DOHH2 (cell line): Measurements from ENCODE around the gene C22orf23.

Source experiments
- H3F3A ChIP-seq: fragments of 200-600 bp; sonication (generic), shearing (Covaris generic); 2 replicates; pipeline ENCODE4 v1.6.0; 2016; ENCODE audit warnings: antibody characterized with exemption, mild to moderate bottlenecking; ENCODE audit not compliant: control insufficient read depth, insufficient read depth
- H3K27ac ChIP-seq: fragments of 200-600 bp; sonication (generic); 2 replicates; pipeline ENCODE4 v1.5.1; 2014; ENCODE audit warnings: low read depth, mild to moderate bottlenecking, low read length, moderate library complexity
- H3K27me3 ChIP-seq: fragments of 200-600 bp; sonication (generic); 2 replicates; pipeline ENCODE4 v1.6.1; 2014; ENCODE audit warnings: mild to moderate bottlenecking, low read length, mixed read lengths; ENCODE audit not compliant: control insufficient read depth
- H3K36me3 ChIP-seq: fragments of 200-600 bp; sonication (generic); 2 replicates; pipeline ENCODE4 v1.6.1; 2014; ENCODE audit warnings: mild to moderate bottlenecking, low read length, moderate library complexity, mixed read lengths; ENCODE audit not compliant: control insufficient read depth
- H3K4me1 ChIP-seq: fragments of 200-600 bp; sonication (generic); 2 replicates; pipeline ENCODE4 v1.6.1; 2014; ENCODE audit warnings: mild to moderate bottlenecking, low read length, mixed read lengths; ENCODE audit not compliant: control insufficient read depth
- H3K4me2 ChIP-seq: fragments of 200-600 bp; sonication (generic); 2 replicates; pipeline ENCODE4 v1.6.0; 2014; ENCODE audit warnings: mild to moderate bottlenecking, low read length, moderate library complexity
- H3K4me3 ChIP-seq: fragments of 200-600 bp; sonication (generic); 2 replicates; pipeline ENCODE4 v1.5.1; 2014; ENCODE audit warnings: mild to moderate bottlenecking, low read length, mixed read lengths
- H3K79me2 ChIP-seq: fragments of 200-600 bp; sonication (generic); 2 replicates; pipeline ENCODE4 v1.6.1; 2014; ENCODE audit warnings: mild to moderate bottlenecking, low read length, mixed read lengths; ENCODE audit not compliant: control insufficient read depth
- H3K9me2 ChIP-seq: fragments of 200-600 bp; sonication (generic); replicated peaks from 2 replicates; pipeline ENCODE4 v1.6.1; 2014; ENCODE audit warnings: mild to moderate bottlenecking, low read length, mixed read lengths; ENCODE audit not compliant: control insufficient read depth
- H3K9me3 ChIP-seq: fragments of 200-600 bp; sonication (generic); 2 replicates; pipeline ENCODE4 v1.6.1; 2014; ENCODE audit warnings: antibody characterized with exemption, low read length, mixed read lengths; ENCODE audit not compliant: control insufficient read depth, insufficient read depth
- H4K20me1 ChIP-seq: fragments of 200-600 bp; sonication (generic); 2 replicates; pipeline ENCODE4 v1.6.0; 2014; ENCODE audit warnings: low read depth, mild to moderate bottlenecking, antibody characterized with exemption, low read length, moderate library complexity; ENCODE audit not compliant: control insufficient read depth, insufficient read depth
- CTCF ChIP-seq: fragments of 200-600 bp; sonication (generic); IDR thresholded peaks from one replicate; pipeline ENCODE4 v1.5.1; 2014; ENCODE audit warnings: antibody characterized with exemption, mild to moderate bottlenecking, low read depth, low read length; ENCODE audit not compliant: poor library complexity, severe bottlenecking
- EZH2phosphoT487 ChIP-seq: fragments of 200-600 bp; sonication (generic); IDR thresholded peaks from 2 replicates; pipeline ENCODE4 v1.6.1; 2017; ENCODE audit warnings: borderline replicate concordance, mild to moderate bottlenecking, antibody characterized with exemption, low read length, moderate library complexity, mixed read lengths

C22orf23 gene

GRCh38 chr22:37897807-37898206 lies 55.6 kb downstream of the C22orf23 start:
- H3K4me1 ChIP-seq = peaks cover 21% of the 10 kb centered on the region
- H3K36me3 ChIP-seq = no peaks in the 10 kb centered on the region
- no peaks in the 10 kb centered on the region for H3K27me3 ChIP-seq
- no peak overlapping the region for H3K27ac ChIP-seq
- no peaks in the 10 kb centered on the region for H3K79me2 ChIP-seq
- H4K20me1 ChIP-seq = no peaks in the 10 kb centered on the region
- H3K4me3 ChIP-seq = no peak overlapping the region
- H3F3A ChIP-seq = peaks cover 3% of the 10 kb centered on the region; the same call in 1 of the 2 replicates
- H3K9me2 ChIP-seq = no peaks in the 10 kb centered on the region
- TF ChIP-seq EZH2phosphoT487 (no peak), CTCF (no peak)
- H3K4me2 ChIP-seq = no peak overlapping the region
- no peaks in the 10 kb centered on the region for H3K9me3 ChIP-seq

GRCh38 chr22:37896939-37897338 lies 56.5 kb downstream of the C22orf23 start:
- Histone ChIP-seq H3K9me3 (no peaks in the 10 kb centered on the region), H3K4me1 (peaks cover 21% of the 10 kb centered on the region), H3K36me3 (peaks cover 4% of the 10 kb centered on the region), H3K27me3 (no peaks in the 10 kb centered on the region), H4K20me1 (no peaks in the 10 kb centered on the region; the same call in 1 of the 2 replicates), H3K4me3 (no peak overlapping the region), H3K79me2 (no peaks in the 10 kb centered on the region), H3K27ac (no peak overlapping the region), H3F3A (peaks cover 5% of the 10 kb centered on the region), H3K9me2 (no peaks in the 10 kb centered on the region), H3K4me2 (no peak overlapping the region)
- no peak for TF ChIP-seq EZH2phosphoT487

GRCh38 chr22:37896181-37896592 lies 57.2 kb downstream of the C22orf23 start:
- Histone ChIP-seq H3F3A (peaks cover 8% of the 10 kb centered on the region), H3K4me3 (peak overlapping the region; percentile 50), H3K36me3 (peaks cover 12% of the 10 kb centered on the region), H4K20me1 (no peaks in the 10 kb centered on the region; the same call in 1 of the 2 replicates), H3K4me1 (peaks cover 21% of the 10 kb centered on the region), H3K9me3 (no peaks in the 10 kb centered on the region), H3K4me2 (peak overlapping the region; percentile 73), H3K27ac (peak overlapping the region; percentile 45), H3K27me3 (no peaks in the 10 kb centered on the region), H3K79me2 (no peaks in the 10 kb centered on the region), H3K9me2 (no peaks in the 10 kb centered on the region)
- no peak for TF ChIP-seq CTCF
- TF ChIP-seq EZH2phosphoT487 = no peak

- Histone ChIP-seq H3K4me2 (no peak overlapping the region), H4K20me1 (no peaks in the 10 kb centered on the region; the same call in 1 of the 2 replicates), H3K4me1 (peaks cover 21% of the 10 kb centered on the region), H3K9me3 (no peaks in the 10 kb centered on the region), H3K27ac (no peak overlapping the region), H3K9me2 (no peaks in the 10 kb centered on the region), H3K27me3 (no peaks in the 10 kb centered on the region), H3K36me3 (peaks cover 15% of the 10 kb centered on the region), H3F3A (peaks cover 8% of the 10 kb centered on the region), H3K4me3 (no peak overlapping the region), H3K79me2 (no peaks in the 10 kb centered on the region)
- TF ChIP-seq EZH2phosphoT487 (no peak), CTCF (no peak)
Measured at GRCh38 chr22:37894939-37895670, 58.3 kb downstream of the C22orf23 start.
